A549 (cell line): ENCODE results near the gene GALNT7.

ENCODE experiments used
- CHD2 ChIP-seq: fragments of 150-350 bp; IDR thresholded peaks from 2 replicates; pipeline ENCODE4 v1.6.1; 2014; ENCODE audit warnings: low read length; ENCODE audit not compliant: partially characterized antibody
- ESRRA ChIP-seq: fragments of 150-350 bp; IDR thresholded peaks from 2 replicates; pipeline ENCODE4 v1.6.1; 2014; ENCODE audit warnings: mild to moderate bottlenecking, low read length, borderline replicate concordance
- PHF8 ChIP-seq: fragments of 200-600 bp; sonication (generic); IDR thresholded peaks from 2 replicates; pipeline ENCODE4 v1.6.1; 2016; ENCODE audit warnings: low read depth, mild to moderate bottlenecking, antibody characterized with exemption, moderate library complexity, borderline replicate concordance
- POLR2A ChIP-seq: IDR thresholded peaks from 2 replicates; pipeline ENCODE4 v1.6.1; 2012; ENCODE audit warnings: mild to moderate bottlenecking, low read length
- RNF2 ChIP-seq: fragments of 200-600 bp; sonication (generic); IDR thresholded peaks from 2 replicates; pipeline ENCODE4 v1.6.1; 2016; ENCODE audit warnings: low read depth, mild to moderate bottlenecking, antibody characterized with exemption, moderate library complexity, borderline replicate concordance
- SMC3 ChIP-seq: fragments of >200 bp; sonication (Bioruptor Twin); formaldehyde crosslinking; IDR thresholded peaks from 3 replicates; pipeline ENCODE4 v1.6.1; 2018; ENCODE audit warnings: inconsistent platforms
- TF ChIP-seq, protein P1 (sequence below): fragments of >200 bp; sonication (Bioruptor Twin); formaldehyde crosslinking; IDR thresholded peaks from 3 replicates; pipeline ENCODE4 v1.5.1; 2016
- TF ChIP-seq, protein P2 (sequence below): fragments of 200-600 bp; sonication (generic); IDR thresholded peaks from 2 replicates; pipeline ENCODE4 v1.6.1; 2016; ENCODE audit warnings: antibody characterized with exemption, mild to moderate bottlenecking, moderate library complexity

DNA sequence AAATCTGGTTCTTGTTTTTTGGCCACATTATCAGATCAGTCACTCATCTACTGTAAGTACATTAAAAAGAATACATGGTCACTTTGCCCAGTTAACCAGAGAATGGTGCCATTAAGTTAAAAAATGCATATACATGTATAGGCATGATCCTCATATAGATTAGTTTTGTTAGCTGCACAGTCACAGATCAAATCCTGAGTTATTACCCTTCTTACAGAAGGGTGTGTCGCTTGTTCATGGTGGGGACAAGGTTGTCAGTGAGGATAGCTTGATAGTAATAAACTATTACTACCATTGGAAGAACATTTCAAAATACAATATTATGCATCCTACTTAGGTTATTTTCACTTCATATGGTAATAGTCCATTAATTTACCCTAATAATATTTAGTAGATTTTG lies 48.5 kb downstream of the GALNT7 start:
- TF ChIP-seq SMC3 (no peak), ESRRA (no peak), RNF2 (no peak), POLR2A (no peak), CHD2 (no peak), PHF8 (no peak)
- TF ChIP-seq, protein P1, sequence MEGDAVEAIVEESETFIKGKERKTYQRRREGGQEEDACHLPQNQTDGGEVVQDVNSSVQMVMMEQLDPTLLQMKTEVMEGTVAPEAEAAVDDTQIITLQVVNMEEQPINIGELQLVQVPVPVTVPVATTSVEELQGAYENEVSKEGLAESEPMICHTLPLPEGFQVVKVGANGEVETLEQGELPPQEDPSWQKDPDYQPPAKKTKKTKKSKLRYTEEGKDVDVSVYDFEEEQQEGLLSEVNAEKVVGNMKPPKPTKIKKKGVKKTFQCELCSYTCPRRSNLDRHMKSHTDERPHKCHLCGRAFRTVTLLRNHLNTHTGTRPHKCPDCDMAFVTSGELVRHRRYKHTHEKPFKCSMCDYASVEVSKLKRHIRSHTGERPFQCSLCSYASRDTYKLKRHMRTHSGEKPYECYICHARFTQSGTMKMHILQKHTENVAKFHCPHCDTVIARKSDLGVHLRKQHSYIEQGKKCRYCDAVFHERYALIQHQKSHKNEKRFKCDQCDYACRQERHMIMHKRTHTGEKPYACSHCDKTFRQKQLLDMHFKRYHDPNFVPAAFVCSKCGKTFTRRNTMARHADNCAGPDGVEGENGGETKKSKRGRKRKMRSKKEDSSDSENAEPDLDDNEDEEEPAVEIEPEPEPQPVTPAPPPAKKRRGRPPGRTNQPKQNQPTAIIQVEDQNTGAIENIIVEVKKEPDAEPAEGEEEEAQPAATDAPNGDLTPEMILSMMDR, result no peak
- TF ChIP-seq, protein P2, sequence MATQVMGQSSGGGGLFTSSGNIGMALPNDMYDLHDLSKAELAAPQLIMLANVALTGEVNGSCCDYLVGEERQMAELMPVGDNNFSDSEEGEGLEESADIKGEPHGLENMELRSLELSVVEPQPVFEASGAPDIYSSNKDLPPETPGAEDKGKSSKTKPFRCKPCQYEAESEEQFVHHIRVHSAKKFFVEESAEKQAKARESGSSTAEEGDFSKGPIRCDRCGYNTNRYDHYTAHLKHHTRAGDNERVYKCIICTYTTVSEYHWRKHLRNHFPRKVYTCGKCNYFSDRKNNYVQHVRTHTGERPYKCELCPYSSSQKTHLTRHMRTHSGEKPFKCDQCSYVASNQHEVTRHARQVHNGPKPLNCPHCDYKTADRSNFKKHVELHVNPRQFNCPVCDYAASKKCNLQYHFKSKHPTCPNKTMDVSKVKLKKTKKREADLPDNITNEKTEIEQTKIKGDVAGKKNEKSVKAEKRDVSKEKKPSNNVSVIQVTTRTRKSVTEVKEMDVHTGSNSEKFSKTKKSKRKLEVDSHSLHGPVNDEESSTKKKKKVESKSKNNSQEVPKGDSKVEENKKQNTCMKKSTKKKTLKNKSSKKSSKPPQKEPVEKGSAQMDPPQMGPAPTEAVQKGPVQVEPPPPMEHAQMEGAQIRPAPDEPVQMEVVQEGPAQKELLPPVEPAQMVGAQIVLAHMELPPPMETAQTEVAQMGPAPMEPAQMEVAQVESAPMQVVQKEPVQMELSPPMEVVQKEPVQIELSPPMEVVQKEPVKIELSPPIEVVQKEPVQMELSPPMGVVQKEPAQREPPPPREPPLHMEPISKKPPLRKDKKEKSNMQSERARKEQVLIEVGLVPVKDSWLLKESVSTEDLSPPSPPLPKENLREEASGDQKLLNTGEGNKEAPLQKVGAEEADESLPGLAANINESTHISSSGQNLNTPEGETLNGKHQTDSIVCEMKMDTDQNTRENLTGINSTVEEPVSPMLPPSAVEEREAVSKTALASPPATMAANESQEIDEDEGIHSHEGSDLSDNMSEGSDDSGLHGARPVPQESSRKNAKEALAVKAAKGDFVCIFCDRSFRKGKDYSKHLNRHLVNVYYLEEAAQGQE, result no peak
